ENCODE measurements around the gene RABGEF1. TPM values are rescaled to one million over a fixed set of nuclear protein-coding genes. Genes with fewer than 3 reads are reported as not detected.

The RABGEF1 gene
- total RNA-seq, 4 donors from 2014 or later, result 43.0 to 46.3 (median 44.3) TPM

GRCh38 chr7:66748791-66749190, 8.3 kb downstream of the RABGEF1 start:
- no peak for TF ChIP-seq CTCF (IDR thresholded peaks at IDR 0.05; ENCODE audit: low read depth)

- no peak for TF ChIP-seq CTCF (IDR thresholded peaks at IDR 0.05; ENCODE audit: low read depth)
Observed at GRCh38 chr7:66751945-66752344, 11.4 kb downstream of the RABGEF1 start.

- no peak for TF ChIP-seq CTCF (IDR thresholded peaks at IDR 0.05; ENCODE audit: low read depth)
Observed at GRCh38 chr7:66754541-66754940, 14.0 kb downstream of the RABGEF1 start.

- no peak for TF ChIP-seq CTCF (IDR thresholded peaks at IDR 0.05; ENCODE audit: low read depth)
Observed at GRCh38 chr7:66756889-66757288, 16.4 kb downstream of the RABGEF1 start.

- TF ChIP-seq CTCF (IDR thresholded peaks at IDR 0.05; ENCODE audit: low read depth), result no peak
Observed at GRCh38 chr7:66757939-66758338, 17.4 kb downstream of the RABGEF1 start.

- no peak for TF ChIP-seq CTCF (IDR thresholded peaks at IDR 0.05; ENCODE audit: low read depth)
Observed at GRCh38 chr7:66758950-66759628, 18.6 kb downstream of the RABGEF1 start.

GRCh38 chr7:66766041-66766440, 25.5 kb downstream of the RABGEF1 start:
- TF ChIP-seq CTCF (IDR thresholded peaks at IDR 0.05; ENCODE audit: low read depth), result no peak
